GM18519 (cell line): Measurements from ENCODE around the gene BBOX1.
"Not testable (repeated sequence)": the region's sequence is repeated elsewhere in the genome, so short reads cannot be mapped to it uniquely, and the experiment has no call there.

Experiments used
- ATAC-seq: cut with Tn5 transposase; IDR thresholded peaks from one replicate; pipeline ENCODE4 v1.9.1; 2021; ENCODE audit warnings: mild to moderate bottlenecking, moderate library complexity; ENCODE audit not compliant: unreplicated experiment, low FRiP score

BBOX1 gene

DNA sequence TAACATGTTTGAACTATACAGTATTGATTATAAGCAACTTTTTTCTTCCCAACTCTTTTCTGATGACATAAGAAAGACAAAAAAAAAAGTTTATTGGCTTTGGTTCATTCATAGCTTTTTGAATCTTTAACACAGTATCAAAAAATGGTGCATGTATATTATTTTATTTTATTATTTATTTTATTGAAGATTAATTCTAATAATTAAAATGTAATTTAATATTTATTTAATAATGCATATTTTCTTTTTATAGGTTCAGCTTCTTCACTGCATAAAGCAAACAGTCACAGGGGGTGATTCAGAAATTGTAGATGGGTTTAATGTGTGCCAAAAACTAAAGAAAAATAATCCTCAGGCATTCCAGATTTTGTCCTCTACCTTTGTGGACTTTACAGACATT, 78.8 kb downstream of the BBOX1 start:
- ATAC-seq, result no peak

DNA sequence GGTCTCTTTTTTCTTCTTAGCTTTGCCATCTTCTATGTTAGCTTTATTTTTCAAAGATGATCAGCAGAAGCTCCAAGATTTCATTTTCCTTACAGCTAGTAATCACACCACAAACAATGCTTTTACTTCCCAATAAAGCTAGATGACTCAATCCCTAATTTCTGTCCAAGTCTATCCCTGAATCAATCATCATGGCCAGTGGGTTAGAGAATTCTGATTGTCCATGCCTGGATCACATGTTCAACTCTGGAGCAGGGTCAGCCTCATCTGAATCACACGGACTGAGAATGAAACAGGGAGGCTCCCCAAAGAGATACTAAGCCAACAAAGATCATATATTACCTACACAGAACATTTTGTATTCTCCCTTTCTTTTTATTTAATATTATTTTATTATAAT, 79.6 kb downstream of the BBOX1 start:
- no peak for ATAC-seq

DNA sequence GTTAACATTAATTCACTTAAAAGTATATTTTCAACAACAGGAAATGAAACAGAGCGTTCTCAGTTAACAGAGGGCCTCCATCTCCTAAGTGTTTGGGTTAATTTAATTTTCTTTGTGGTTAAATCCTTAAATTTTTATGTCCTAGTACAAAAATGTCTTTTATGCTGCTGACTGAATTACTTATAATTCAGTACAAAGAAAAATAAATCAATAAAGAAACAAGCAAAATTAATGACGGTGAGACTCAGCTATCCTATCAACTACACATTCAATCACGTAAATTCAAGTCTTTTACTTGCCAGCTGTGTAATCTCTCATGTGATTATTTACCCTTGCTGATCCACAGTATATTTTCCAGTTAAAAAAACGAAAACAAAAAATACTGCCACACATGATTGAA, 81.4 kb downstream of the BBOX1 start:
- ATAC-seq, result no peak

DNA sequence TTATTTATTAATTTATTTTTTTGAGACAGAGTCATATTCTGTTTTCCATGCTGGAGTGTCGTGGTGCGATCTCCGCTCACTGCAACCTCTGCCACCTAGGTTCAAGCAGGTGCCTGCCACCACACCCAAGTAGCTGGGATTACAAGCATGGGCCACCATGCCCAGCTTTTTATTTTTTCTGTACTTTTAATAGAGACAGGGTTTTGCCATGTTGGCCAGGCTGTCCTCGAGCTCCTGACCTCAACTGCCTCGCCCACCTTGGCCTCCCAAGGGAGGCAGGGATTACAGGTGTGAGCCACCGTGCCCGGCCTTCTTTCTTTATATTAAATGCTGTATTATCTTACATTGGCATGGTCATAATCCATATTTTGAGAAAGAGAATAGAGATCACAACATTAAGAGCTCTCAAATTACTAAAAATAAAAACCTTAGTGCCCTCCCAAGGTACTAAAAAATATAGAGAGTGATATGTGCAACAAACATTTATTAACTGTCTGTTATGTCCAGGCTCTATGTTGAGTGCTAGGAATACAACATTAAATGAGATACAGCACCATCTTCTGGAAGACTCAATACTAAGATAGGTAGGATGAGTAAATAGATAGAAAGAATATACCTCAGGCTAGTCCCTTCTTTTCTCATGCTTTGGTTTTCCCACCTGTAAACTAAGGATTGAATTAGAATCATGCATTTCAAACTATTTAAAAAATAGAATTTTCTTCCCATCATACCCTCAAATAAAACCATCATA, 84.1 kb downstream of the BBOX1 start:
- no peak for ATAC-seq

DNA sequence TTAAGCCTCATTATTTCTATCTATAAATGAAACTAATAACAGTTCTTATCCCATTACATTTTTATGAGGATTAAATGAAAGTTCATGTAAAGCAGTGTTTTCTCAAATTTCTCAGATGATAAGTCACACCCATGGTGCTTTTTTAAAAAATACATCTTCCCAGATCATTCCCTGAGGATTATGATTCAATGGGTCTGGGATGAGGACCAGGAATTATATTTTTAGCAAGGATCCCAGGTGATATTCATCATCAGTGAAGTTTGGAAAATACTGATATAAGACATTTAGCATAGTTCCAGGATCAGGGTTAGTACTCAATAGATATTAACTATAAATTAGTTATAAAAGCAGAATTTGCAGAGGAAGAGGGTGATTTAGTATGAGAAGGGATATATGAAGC, 89.1 kb downstream of the BBOX1 start:
- ATAC-seq, result no peak

DNA sequence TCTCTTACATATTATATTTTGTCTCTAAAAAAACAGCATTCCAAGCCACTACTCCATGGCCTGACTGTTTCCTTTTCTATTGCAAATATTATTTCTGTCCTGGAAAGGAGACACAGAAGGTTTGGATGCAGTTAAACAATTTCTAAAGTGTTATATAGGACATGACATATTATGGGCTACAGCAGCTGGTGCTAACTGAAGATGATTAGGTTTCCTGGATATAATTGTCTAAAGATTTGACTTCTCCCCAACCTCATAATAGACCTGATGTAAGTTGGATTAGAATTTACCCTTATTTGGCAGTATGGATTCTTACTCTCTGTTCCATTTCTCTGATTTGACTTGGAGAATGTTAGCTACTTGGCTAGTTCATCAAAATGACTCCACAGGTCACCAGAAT, 90.2 kb downstream of the BBOX1 start:
- no peak for ATAC-seq

DNA sequence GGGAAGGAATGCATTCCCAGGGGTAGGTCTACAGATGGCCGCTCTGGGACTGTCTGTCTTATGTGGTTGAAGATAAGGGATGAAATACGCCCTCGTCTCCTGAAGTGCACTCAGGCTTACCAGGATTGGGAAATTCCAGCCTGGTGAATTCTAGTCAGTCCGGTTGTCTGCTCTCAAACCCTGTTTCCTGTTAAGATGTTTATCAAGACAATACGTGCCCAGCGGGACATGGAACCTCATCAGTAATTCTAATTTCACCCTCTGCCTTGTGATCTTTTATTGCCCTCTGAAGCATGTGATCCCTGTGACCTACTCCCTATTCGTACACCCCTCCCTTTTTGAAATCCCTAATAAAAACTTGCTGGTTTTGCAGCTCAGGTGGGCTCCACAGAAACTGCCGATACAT, 95.3 kb downstream of the BBOX1 start:
- ATAC-seq, result not testable (repeated sequence)

DNA sequence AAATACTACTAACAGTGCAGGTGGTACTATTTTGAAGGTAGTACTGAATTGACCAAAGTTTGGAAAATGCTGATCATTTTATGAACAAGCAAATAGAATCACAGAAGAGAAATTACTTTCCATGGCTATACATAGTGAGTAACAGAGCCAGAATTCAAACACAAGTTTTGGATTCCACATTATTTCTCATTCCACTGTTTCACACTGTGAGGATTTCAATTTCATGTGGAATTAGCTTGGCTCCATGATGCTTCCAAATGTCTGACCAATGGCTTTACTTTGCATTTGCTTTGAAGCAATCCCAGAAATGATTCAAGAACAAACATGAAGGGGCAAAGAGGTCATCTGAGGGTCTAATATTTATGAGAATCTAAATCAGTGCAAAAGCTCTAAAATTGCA, 98.1 kb downstream of the BBOX1 start:
- no peak for ATAC-seq

DNA sequence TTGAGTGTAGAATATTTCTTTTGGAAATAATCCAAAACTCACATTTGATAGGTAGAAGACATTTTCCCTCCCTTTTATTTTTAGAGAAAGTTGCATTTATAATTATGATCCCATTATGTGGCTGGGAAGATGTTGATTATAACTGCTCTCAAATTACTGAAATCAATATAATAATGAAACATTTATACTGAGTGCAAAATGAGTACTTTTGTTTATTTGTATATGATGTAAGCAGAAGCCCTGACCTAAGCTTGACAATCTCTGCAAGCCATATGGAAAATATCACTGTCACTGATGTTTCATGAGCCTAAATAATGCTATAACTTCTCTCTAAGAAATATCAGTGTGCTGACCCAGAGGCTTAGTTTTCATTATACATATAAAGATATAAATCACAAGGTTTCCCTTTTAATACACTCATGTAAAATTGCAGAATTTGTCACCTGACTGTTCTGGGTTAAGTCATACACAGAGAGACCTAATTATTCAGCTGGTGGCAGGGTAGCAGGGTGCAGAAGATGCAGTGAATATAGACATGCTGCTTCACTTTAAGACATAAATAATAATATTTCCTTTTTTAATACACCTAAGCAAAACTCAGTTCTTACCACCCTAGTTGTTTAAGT, 99.2 kb downstream of the BBOX1 start:
- ATAC-seq, result no peak

DNA sequence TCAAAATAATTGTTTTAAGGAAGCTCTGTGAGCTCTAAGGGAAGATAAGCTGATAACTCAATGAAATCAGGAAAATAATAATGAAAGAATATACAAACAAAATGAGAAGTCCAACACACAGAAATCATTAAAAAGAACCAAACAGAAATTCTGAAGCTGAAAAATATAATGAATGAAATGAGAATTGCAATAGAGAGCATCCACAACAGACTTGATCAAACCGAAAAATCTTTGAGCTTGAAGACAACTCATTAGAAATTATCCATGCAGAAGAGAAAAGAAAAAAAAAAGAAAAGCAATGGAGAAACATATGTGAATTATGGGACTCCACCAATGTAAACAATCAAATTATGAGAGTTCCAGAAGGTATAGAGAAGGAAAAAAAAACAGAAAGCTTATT, 101.0 kb downstream of the BBOX1 start:
- ATAC-seq, result no peak

DNA sequence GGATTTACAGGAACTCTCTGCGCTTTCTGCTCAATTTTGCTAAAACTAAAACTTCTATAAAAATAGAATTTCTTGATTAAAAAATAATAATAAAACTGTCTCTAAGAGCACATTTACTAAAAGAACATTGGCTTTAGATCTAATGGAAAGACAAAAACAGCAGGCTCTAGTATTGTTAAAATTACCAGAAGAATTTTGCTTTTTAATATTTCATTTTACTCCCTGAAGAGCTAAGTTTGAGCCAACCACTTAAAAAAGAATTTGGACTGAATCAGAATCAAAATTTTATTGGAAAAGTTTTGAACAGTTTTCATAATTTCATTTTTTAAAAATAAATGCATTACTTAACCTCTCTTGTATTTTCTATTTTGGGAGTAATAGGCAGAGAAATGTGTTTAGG, 107.3 kb downstream of the BBOX1 start:
- no peak for ATAC-seq

DNA sequence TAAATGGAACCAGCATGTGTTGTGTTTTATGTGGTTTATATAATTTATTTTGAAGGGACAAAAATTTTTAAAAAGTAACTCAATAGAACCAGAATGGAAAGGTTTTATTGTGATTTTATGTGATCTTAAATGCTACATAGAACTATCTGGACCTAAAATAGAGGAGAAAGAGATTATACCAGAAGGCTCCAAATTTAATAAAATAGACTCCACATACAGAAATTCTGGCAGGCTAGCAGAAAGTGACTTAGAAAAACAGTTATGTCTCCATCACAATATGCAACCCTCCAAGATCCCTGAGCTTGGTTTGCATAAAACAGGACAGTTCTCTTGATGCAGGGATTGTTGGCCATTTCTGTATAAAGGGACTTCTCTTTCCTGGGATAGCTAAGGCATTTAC, 107.9 kb downstream of the BBOX1 start:
- no peak for ATAC-seq

DNA sequence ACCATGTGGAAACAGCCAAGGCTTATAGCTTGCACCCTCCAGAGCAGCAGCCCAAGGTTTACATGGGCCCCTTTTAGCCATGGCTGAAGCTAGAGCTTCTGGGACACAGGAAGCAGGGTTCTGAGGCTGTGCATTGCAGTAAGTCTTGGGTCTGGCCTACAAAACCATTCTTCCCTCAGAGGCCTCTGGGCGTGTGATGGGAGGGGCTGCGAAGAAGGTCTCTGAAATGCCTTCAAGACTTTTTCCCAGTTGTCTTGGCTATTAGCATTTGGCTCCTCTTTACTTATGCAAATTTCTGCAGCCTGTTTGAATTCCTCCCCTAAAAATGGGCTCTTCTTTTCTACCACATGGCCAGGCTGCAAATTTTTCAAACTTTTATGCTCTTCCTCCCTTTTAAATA, 109.5 kb downstream of the BBOX1 start:
- no peak for ATAC-seq

DNA sequence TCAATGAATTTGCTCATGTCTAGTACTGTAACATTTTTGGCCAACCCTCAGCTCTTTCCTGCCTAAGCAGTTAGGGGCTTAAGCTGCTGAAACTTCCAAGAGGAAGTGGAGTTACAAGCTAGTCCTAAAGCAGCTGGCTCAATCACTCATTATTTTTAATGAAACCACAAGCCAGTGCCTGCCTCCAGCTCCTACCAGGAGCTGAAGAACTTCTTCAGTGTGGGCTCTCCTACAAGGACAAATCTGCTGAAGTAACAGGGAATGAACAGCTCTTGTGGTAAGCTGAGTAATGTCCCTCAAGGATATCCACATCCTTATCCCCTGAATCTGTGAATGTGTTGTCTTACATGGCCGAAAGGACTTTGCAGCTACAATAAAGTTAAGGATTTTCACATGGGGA, 112.5 kb downstream of the BBOX1 start:
- no peak for ATAC-seq

DNA sequence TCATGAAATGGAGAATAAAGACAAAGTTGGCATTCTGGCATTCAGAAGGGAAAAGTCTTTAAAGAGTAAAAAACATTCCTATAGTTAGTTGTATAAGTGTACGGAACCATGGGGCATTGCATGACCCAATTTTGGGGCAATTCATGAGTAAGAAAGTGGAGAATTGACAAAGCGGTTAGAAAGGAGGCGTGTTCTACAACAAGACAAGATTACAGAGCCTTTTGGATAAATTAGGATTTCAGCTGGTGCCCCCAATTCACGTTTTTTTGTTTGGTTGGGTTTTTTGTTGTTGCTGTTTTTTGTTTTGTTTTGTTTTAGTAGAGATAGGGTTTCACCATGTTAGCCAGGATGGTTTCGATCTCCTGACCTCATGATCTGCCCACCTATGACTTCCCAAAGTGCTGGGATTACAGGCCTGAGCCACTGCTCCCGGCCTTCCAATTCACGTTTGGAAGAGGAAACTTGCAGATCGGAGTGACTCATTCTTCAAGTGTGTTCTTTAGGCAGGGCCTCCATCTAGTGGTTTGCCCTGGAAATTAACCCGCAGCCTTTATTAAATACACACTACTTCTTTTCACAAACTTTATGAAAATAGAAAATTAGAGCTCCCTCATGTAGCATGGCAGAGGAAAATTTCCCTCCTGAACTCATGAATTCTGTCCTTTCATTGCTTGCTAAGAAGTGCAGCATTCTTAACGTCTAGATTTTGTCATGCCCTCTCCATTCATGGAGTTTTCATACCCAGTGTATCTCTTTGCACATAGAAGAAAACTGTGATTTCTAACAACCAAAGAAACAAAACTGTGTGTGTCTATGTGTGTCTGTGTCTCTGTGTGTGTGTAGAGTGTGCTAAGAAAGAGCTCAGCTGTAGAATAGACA, 118.1 kb downstream of the BBOX1 start:
- ATAC-seq, result peak; percentile 73

DNA sequence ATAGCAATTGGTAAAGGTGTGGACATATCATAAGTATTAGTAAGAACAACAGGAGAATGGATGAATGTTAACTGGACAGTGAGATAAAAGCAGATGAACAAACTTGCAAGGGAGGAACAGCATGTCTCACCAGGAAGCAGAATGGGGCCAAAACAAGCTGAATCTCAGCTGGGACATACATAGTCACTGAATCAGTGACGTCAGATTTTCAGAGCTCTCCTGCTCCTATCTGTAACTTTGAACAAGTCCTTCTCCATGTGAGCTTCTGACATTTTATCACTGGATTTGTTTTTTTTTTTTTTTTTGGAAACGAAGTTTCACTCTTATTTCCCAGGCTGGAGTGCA, 118.7 kb downstream of the BBOX1 start:
- ATAC-seq, result no peak

DNA sequence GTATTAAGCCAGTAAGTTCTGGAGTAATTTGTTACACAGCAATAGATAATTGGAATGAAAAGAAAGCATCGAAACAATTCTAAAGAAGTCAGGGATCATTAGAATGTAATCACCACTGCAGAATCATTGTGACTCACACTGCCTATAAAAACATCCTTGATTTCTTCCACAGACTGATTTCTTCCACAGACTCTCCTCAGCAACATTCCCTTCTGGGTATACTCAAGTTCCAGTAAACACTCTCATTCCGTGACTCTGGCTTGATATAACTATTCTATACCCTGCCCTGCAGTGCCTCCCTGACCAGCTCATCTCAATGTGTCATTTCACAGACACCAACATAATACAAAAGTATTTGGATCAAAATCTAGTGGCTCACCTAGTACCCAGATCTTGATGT, 120.5 kb downstream of the BBOX1 start:
- ATAC-seq, result no peak

DNA sequence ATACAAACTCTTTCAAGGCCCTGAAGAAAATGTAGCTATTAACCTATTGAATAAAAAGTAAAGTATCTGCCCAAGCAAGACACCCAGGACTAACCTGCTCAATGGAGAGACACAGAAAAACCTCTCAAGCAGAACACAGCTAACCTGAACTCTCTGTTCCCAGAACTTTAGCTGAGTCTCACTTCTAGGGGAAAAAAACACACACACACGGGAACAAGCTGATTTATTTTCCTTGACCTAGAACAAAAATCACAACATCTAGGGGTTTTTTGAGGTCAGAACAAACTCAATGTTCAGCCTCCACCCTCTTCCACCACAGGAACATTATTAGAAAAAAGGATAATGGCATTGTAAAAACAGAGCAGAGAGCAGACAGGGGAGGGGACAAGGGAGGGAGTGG, 121.6 kb downstream of the BBOX1 start:
- ATAC-seq, result no peak

DNA sequence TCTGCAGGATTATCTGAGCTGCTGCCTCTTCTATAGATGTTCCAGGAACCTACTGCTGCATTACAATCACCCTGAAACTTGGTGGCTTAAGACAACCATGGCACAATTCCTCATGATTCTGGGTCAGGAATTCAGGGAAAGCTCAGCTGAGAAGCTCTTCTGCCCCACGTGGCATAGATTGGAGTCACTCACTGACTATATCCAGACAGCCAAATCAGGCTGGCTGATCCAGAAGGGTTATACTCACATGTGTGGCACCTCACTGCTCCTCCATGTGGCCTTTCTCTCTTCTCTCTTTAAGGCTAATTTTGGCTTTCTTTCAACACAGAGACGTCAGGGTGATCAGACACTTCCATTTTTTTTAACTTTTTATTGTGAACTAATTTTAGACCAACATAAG, 125.5 kb downstream of the BBOX1 start:
- no peak for ATAC-seq

DNA sequence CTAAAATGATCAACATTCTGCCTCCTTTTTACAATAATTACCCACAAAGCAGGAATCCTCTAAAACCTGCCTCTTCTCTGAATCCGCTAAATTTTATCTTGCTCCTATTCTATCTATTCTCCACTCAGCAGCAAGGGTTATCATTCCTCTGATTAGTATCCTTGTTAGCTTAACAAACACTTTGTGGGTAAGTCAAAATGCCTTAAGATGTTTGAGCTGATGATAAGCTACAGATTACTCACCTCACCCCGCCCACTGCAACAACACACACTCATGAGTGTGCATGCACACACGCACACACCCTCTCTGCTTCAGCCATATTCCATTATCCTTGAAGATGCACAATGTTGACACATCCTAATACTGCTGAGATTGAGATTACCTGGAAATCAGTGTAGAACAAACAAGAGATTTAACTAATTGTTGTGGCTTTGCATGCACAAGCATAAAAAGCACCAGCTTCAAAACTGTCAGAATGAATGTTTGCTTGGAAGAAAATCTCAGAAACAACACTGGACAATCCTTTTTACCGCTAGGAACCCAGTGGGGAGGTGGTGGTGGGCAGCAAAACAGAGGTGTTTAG, 130.9 kb downstream of the BBOX1 start:
- no peak for ATAC-seq

DNA sequence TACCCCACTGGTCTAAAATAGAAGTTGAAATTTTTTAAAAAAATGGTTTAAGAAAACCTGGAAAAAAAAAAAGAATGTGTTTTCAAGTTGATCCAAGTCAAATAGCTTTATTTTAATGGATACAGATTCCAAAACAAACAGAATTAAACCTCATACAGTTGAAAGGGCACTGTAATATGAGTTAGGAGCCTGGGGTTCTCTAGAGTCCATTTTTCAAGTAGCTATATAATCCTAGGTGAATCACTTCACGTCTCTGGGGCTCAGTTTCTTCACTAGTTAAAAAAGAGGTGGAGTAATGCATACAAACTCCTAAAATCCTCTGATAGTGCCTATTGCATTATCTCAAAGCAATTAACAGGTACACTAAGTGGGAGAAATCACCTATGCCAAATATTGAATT, 132.9 kb downstream of the BBOX1 start:
- no peak for ATAC-seq
